Epithelial cell of prostate (primary cell): ENCODE data around the gene MSI2.

Experiments
- DNase-seq: peaks from one replicate; pipeline ENCODE4 v3.0.0-alpha.2; 2011; ENCODE audit warnings: low read depth, low spot score
- H3K27ac ChIP-seq: fragments of 450-650 bp; 2 replicates; pipeline ENCODE4 v1.5.1; 2017; ENCODE audit warnings: mild to moderate bottlenecking

The MSI2 gene

DNA sequence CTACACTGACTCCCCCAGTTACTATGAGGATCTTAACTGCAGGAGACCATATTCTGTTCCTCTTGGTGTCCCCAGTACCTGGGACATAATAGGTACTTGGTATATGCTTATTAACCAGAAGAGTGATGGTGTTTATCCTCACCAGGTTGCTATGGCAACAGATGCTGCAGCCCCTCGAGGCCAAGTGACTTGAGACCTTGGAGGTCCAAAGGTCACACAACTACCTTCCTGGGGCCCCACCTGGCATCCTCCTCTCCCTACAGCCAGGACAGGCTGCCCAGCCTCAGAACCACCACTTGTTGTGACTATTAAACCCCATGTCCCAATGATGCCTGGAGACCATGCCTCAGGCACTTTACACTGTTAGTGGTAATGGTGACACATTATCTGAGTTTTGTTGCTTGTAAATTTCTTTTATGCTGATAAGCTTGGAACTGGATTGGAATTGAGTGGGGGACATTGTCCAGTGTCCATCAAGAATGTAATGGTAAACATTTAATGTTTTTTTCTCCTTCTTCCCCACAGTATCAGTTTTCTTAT, 299.4 kb downstream of the MSI2 start:
- no peak for DNase-seq
- no peak overlapping the region for H3K27ac ChIP-seq

DNA sequence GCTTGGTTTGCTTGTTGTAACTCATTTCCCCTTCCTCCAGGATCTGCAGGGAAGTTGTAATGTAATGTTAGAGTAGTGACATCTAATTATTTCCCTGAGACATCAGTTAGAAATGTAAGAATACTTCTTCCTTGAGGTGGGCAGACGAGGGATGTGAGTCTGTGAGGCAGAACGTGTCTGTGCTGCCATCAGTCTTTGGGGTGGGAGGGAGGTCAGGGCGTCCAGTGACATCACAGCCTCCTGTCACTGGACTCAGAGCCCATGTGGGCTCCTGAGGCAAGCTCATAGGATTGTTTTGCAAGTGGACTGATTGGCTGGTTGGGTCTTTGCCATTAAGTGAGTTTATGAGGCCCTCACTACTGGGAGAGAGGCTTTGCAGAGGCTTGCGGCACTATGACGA, 300.0 kb downstream of the MSI2 start:
- H3K27ac ChIP-seq: no peak overlapping the region
- DNase-seq: no peak

DNA sequence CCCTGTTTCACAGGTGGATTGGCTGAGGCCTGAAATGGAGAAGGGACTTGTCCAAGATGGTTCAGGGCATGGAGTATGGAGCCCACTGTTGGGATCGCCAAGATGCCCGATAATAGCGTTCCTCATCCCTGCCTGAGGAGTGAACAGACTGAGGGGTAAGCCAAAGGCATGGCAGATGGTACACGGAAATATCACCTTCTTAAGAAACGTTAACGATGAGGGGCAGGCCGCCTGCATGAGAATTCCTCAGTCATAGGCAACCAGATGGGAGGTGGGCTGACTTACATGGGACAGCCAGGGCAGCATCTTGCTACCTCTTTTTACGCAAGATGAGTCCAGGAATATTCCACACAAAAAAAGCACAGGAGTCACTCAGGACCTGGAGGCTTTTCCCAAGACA, 300.7 kb downstream of the MSI2 start:
- DNase-seq: no peak
- peak overlapping the region; percentile 32 for H3K27ac ChIP-seq

DNA sequence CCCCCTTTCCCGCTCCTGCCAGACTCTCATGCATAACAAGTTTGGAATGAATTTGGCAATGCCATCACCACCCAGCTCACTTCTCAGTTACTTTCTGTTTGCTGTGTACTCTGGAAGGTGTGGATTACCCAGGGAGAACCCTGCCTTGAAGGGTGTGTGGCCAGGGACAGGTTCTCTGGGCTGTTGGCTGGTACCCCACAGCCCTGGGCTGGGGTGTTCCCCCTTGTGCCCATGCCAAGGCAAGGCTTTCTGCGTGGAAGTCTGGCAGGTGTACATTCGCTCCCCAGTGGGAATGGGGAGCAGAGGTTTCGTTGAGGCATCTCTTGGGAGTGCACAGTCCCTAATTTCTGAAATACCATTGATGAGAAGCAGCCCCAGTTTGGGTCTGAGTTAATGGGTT, 301.1 kb downstream of the MSI2 start:
- no peak for DNase-seq
- peak overlapping the region; percentile 32 for H3K27ac ChIP-seq

DNA sequence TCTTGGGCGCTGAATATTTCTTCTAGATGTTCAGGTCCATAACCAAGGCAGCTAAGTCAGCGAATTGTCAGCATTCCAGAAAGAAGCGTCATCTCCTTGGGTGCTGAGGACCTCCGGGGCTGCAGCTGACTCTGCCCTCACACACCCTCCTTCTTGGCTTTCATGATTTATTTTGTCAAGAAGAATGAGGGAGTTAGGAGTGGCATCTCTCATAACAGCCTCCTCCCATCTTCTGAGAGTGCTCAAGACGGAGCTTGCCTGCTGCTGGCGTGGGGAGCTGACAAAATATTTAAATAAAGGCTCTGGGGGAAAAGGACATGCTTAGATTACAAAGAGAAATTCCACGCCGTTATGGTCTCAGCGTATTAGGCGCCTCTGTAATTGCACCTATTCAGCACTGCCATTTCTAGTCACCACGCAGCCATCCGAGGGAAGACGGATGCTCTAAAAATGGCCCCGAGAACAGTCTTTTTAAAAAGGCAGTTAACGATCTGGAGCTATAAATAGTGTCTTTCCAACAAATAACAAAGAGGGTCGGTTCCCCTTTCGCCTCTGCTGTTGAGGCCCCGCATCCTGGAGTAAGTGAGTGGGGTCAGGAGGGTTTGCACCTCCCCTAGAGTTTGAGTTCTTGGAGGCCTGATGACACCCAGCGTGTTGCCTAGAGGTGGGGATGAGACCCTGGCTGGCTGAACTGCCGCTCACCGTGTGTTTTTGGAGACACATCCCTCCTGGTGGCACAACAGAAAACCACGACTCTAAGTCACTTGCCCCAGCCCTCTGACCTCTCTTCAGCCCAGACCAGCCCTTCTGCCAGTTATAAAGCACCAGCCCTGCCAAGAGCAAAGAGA, 301.7 kb downstream of the MSI2 start:
- no peak for DNase-seq
- H3K27ac ChIP-seq: peak overlapping the region; percentile 32

DNA sequence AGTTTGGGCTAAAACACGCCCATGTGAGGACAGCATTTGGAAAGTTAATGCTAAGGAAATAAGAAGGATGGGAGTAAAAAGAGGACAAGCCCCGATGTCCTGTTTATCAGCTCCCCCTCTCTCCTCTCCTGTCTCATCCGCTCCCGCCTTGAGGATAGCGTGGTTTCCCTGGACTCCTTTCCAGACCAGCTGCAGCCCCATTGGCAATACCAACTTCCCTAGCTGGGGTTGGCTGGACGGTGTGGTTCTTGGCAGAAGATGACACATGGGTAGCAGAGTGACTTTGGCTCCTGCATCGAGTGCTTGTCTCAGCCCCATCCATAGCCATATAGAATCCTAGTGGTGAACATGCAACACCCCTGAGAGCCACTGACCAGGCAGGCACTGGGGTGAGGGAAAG, 302.9 kb downstream of the MSI2 start:
- no peak overlapping the region for H3K27ac ChIP-seq
- DNase-seq: no peak

DNA sequence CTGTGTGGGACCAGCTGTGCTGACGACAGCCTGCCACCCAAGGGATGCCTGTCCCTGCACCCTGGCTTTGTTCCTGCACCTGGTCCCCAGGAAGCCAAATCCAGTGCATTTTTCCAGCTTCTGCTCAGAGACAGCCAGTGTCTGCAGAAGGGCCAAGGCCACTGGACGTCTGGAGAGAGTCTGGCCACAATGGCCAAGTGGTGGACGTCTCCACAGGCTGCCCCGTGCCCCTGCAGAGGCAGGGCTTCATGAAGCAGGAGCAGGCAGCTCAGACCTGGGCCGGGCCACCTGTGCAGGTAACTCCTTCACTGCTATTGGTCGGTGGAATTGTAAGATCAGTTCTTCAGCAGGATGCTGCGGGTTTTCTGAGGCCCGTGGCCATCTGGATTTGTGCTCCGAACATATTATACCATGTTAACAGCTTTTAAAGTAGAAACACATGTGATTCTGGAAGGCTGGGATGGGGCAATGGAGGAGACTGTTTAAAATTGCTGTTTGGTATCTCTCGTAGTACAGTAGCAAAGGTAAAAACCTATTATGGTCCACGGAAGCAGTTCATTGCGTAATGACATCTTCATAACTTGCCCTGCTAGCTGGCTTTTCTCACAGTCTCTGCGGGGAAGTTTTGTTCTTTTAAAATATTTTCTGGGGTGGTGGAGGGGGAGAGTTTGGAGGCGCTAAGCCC, 303.5 kb downstream of the MSI2 start:
- no peak overlapping the region for H3K27ac ChIP-seq
- DNase-seq: no peak

DNA sequence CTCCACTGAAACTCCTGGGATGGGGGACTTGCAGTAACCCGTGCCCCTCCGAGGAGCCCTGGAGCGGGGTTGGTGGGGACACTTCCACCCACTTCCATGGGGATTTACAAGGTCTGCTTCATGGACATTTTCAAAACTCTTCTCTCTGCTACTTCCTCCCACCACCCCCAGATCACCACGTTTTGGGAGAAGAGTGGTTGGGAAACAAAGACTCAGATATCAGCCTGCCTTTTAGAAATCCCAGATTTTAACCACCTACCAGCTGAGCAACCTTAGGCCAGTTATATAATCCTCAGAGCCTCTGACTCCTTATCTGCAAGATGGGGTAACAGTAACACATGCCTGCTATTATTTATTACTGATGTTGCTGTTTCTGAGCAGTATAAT, 304.0 kb downstream of the MSI2 start:
- no peak for DNase-seq
- H3K27ac ChIP-seq: no peak overlapping the region

DNA sequence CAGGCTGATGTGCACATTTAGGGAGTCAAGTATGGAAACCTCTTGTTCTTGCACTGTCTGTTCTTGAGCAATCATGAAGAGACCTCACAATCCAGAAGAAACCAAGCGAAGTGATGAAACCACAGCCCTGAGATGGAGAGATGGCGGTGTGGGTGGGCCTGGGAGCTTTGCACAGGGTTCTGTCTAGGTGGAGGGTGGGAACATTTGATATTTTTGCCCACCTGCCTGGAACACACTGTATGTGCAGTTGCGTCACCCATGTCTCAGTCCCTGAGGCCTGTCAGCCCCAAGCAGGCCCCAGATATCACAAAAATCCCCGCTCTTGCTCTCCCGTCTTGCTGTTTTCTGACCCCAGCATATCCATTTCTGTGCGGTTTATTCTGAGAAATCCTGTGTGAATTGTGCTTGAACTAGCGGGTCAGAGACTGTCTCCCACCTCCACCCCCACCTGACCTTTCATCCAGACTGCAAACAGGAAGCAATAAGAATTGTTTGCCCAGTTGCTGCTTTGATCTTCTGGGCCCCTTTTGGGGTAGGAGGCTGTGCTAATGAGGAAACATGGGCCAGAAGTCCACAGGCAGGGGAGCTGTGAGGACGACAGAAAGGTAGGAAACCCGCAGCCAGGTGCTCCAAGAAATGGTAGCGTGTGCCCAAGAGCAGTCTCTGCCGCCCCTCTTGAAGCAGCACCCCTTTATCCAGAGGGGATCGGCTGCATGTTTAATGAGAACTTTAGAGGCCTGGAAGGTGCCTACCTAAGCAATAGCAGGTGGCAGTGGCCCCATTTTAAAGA, 304.9 kb downstream of the MSI2 start:
- no peak for DNase-seq
- no peak overlapping the region for H3K27ac ChIP-seq

DNA sequence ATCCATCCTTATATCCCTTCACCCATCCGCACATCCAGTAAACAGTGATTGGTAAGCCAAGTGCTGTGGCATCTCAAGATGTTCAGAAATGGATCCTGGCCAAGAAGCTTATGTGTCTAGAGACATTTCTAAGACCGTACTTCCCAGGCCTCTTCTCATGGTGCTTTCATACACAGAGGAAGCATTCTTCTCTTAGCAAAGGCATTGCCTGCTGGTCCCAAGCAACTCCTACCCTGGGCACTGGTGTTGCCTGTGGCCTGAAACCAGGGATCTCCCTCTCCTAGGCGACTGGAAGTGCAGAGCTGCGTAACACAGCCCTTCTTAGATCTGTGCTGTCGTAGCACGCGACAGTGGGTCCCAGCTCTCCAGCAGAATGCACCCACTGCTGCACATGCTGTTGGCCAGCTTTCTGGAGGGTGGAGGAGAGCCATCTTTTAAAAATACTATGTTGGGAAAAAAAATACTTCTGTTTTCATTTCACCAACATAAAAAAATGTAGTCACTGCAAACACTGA, 305.9 kb downstream of the MSI2 start:
- no peak for DNase-seq
- H3K27ac ChIP-seq: no peak overlapping the region

DNA sequence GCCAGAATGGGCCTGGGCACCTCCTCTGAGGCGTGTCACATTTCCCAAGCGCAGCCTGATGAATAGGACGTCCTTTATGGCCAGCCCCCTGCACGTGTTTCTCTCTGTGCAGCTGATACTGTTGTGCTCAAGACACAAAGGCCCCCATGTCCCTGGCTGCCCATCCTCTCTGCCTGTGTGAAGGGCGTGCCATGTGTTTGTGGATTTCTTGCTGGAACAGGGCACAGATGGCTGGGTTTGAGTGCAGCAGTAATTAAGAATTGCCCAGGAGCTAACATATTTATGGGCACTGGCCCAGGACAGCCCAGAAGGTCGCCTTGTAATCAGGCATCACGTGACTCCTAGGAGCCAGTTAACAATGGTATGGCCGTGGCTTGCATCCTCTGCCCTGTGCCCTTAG, 307.6 kb downstream of the MSI2 start:
- no peak overlapping the region for H3K27ac ChIP-seq
- DNase-seq: no peak

DNA sequence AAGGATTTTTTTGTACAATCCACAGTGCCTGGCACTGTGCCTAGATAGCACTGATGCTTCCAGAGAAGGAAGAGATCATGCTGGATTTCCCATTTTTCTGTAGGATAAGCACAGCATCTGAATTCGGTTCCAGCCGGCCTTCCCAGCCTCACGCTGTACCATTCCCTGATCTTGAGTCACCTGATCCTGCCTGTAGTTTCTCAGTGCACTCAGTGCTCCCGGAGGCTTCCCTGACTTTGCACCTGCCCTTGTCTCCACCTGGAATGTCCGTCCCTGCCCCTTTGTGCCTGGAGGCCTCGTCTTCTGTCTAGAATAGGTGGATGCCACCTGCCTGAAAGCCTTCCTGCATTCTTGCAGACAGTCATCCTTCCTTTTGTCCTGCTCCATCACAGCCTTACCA, 308.9 kb downstream of the MSI2 start:
- no peak overlapping the region for H3K27ac ChIP-seq
- DNase-seq: no peak

DNA sequence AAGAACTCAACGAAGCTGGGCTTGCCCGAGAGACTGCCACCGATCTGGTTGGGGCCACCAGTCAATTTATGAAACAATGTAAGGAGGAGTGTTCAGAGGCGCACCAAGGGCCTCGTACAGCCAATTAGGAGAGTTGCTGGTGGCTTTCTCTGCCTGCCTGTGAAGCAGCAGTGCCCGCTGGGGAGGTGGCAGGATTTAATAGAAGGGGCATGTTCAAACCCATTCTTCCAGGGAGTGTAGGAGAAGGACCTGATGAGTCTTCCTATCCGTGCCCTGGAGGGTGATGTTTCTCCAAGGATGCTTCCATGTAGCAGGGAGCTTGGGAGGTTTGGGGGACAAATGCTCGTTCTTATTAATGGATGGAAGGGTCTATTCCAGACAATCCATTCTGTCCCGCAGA, 310.4 kb downstream of the MSI2 start:
- DNase-seq: no peak
- H3K27ac ChIP-seq: no peak overlapping the region

DNA sequence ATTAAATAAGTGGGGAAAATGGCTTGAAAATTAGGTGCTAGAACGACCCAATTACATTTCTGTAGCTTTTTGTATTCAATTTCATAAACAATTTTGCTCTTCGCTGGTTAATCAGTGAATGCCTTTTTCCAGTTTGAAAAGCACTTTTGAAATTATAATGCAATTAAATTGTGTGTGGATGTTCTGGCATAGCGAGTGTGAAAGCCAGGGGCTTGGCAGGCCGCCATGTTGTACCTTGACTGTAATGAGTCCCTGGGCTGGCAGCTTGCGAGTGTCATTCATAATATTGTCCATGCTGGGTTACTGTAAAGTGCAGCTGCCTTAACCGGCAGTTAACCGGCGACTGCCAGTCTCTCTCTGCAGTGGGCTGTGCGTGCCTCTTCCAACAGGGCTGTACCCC, 310.9 kb downstream of the MSI2 start:
- no peak overlapping the region for H3K27ac ChIP-seq
- no peak for DNase-seq

DNA sequence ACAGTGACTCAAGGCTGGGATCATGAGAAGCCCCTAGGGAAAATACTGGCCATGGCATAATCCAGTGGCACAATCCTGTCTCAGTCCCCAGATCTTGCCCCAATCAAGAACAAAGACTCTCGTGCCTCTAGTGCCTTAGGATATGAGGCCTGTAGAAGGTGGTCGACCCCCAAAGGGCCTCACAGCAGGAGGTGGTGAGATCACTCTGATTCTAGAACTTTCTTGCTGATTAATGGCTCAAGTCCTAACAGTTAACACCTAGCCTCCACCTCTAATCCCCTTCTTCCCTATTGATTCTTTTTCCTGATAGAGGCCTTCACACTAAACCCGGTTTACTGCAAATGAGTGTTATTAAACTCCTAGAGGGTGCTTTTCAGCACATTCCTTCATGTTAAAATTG, 312.0 kb downstream of the MSI2 start:
- no peak for DNase-seq
- H3K27ac ChIP-seq: no peak overlapping the region

DNA sequence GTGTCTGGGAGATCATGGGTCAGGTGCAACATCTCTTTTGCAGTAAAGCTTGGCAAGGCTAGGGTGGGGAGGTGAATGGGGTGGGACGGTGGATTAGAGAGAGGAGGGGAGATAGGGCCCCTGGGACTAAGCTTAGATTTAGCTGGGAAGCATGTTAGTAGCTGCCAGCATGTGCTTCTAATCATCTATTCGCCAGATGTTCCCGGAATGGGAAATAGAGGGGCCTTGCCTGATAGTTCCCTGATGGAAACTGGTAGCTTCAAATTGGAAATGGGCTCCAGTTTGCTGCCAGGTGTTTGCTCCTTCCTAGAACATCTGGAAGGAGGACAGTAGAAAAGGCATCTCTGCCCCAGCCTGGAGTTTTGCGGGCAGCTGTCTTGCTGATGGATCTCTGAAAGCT, 312.7 kb downstream of the MSI2 start:
- no peak overlapping the region for H3K27ac ChIP-seq
- DNase-seq: no peak

DNA sequence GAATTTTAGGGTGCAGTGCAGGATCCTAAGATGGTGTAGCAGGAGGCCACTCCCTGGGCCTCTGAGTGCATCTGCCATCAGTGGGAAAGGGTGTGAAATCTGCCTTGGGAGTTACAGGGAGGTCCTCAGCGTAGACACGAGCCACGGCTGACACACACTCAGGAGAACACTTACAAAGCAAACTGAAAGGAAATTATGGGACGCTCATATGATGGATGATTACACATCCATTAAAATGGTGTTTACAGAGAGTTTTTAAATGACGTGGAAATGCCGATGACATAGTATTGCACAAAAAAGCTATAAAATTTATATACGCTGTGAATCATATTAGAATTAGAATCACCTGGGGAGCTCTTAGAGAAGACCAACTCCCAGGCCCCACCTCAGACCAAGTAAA, 313.5 kb downstream of the MSI2 start:
- DNase-seq: no peak
- peak overlapping the region; percentile 3 for H3K27ac ChIP-seq

DNA sequence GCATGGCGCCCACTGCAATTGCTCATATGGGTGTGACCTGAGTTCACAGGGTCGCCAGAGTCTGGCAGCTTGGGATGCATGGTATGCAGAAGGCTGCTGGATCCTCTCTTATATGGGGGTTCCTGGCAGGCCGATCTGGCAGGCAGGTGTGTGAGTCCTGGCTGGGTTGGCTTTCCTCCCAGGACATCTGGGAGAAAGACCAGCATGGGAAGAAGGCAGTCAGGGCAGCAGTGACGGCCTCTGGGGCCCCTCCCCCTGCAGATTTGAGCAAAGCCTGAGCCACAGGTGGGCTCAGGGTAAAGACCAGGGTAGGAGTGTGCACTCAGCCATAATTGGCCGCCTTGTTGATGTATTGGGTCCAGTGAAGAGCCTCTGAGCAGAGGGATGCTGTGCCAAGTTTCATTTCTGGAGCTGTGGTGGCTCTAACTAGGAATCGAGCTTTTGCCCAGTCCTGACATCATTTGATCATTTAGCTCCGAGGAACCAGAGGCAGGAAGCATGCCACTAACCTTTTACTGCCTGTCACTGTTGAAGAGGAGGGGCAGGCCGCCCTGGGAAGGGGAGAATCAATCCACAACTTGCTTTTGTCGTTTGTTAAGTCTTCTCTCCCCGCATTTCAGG, 314.5 kb downstream of the MSI2 start:
- no peak overlapping the region for H3K27ac ChIP-seq
- DNase-seq: no peak

DNA sequence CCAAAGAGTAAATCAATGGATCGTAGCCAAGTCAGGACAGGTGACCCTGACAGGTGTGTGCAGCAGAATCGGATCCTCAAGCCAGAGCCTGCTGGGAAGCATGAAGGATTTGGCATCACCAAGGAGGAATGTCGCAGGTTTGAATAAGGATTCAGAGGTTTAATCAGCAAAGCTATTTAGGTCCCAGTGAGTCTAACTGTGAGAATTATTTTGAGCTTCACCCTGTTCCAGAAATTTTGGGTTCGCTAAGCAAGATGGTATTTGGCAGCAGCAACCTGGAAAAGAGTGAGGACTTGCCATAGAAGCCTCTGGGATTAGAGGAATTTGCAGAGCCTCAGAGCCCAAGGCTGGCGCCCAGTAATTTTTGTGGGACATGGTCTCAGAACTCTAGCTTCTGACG, 315.7 kb downstream of the MSI2 start:
- H3K27ac ChIP-seq: no peak overlapping the region
- DNase-seq: no peak

DNA sequence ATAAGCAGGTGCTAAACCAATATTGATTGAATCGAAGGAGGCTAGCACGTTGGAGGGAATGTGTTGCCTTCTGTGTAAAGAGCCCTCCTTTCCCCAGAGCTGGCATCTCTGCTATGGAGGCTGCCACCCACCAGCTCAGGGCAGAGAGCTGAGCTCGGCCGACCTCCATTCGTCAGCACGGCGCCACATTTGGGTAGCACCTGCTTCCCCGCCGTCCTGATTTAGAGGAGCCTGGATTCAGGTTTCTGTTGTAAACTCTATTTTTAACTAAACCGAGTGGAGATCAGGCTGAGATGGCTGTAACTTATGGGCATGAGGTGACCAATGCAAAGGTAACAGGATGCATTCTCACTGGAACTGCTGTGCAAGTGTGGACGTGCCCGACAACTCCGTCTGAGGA, 316.3 kb downstream of the MSI2 start:
- DNase-seq: no peak
- H3K27ac ChIP-seq: no peak overlapping the region
